ENCODE results near the gene NKAIN1. TPM values are rescaled to one million over a fixed set of nuclear protein-coding genes. Genes with fewer than 3 reads are reported as not detected.

The NKAIN1 gene
- total and polyA plus RNA-seq, 2 of the 13 experiments (the other 11 are each of a cell fraction or from before 2014, with no cell fraction given), result 0.29 to 0.40 TPM

- Histone ChIP-seq H3K79me2 (ENCODE audit: insufficient read depth, low read length) (no peaks in the 10 kb centered on the region), H3K9me3 (ENCODE audit: low read length) (no peaks in the 10 kb centered on the region), H3K36me3 (replicated peaks in 1 of 2; ENCODE audit: control insufficient read depth in 1 of 2, insufficient read depth in 2 of 2, low read length in 2 of 2) (no peaks in the 10 kb centered on the region), H3K4me2 (ENCODE audit: low read depth, low read length) (no peak overlapping the region), H3K27ac (ENCODE audit: extremely low read length, insufficient read depth, low read length) (no peak overlapping the region), H2AFZ (ENCODE audit: low read length) (no peak overlapping the region), H3K4me3 (replicated peaks in 1 of 3; ENCODE audit: insufficient read depth in 1 of 3, low read depth in 2 of 3, low read length in 3 of 3) (no peak overlapping the region), H3K27me3 (ENCODE audit: control insufficient read depth in 1 of 2, insufficient read depth in 2 of 2, low read length in 2 of 2) (peaks cover 0 to 7% of the 10 kb centered on the region in 2 experiments; a peak in 2 of 5 replicates), H3K4me1 (ENCODE audit: insufficient read depth, low read length) (no peaks in the 10 kb centered on the region), H4K20me1 (ENCODE audit: insufficient read depth, low read length) (no peaks in the 10 kb centered on the region), H3K9ac (ENCODE audit: insufficient read depth, low read depth, low read length) (no peak overlapping the region)
- in situ Hi-C loops (cut with HindIII; ENCODE audit: extremely low pct_ligation_motif_present, low pct_unique_long_range_greater_than_20kb) (no loop called here), intact Hi-C loops (cut with micrococcal nuclease; ENCODE audit: unreplicated experiment) (no loop called here)
- POLR2A ChIA-PET, result interaction anchor here (0.9 kb wide), 1 partner anchor 98 kb away, joined by 3 read pairs; the partner anchor contains the start of genes SNRNP40 and ZCCHC17
- FAIRE-seq (no peak), DNase-seq (ENCODE audit: low spot score) (no peak), ATAC-seq (no peak)
- WGBS (ENCODE audit: low lambda C conversion rate), result 23% methylated on average over 7 of the region's 7 CpGs
- BruUV-seq (replicated peaks), result no TSS peak
- CTCF ChIA-PET (ENCODE audit: low intra/inter-chr PET ratio, low total read pairs), result no interaction called here
- TF ChIP-seq BHLHE40 (IDR thresholded peaks at IDR 0.05; ENCODE audit: low read length) (0 out of 2 replicates have a peak, but pooled peaks have one; percentile 28), KMT2A (CRISPR knock-in tag; IDR thresholded peaks at IDR 0.05) (no peak)
Observed at GRCh38 chr1:31198150-31198549, 41.5 kb downstream of the NKAIN1 start.

GRCh38 chr1:31196685-31197084, 43.0 kb downstream of the NKAIN1 start:
- no peak for ATAC-seq
- no peak for FAIRE-seq
- Histone ChIP-seq H3K4me3 (replicated peaks in 1 of 3; ENCODE audit: insufficient read depth in 1 of 3, low read depth in 2 of 3, low read length in 3 of 3) (no peak overlapping the region), H3K4me1 (ENCODE audit: insufficient read depth, low read length) (no peaks in the 10 kb centered on the region), H3K79me2 (ENCODE audit: insufficient read depth, low read length) (no peaks in the 10 kb centered on the region), H3K9ac (ENCODE audit: insufficient read depth, low read depth, low read length) (no peak overlapping the region), H3K27me3 (ENCODE audit: control insufficient read depth in 1 of 2, insufficient read depth in 2 of 2, low read length in 2 of 2) (peaks cover 0 to 7% of the 10 kb centered on the region in 2 experiments; a peak in 2 of 5 replicates), H3K36me3 (replicated peaks in 1 of 2; ENCODE audit: control insufficient read depth in 1 of 2, insufficient read depth in 2 of 2, low read length in 2 of 2) (no peaks in the 10 kb centered on the region), H3K27ac (ENCODE audit: extremely low read length, insufficient read depth, low read length) (no peak overlapping the region), H3K4me2 (ENCODE audit: low read depth, low read length) (no peak overlapping the region), H3K9me3 (ENCODE audit: low read length) (no peaks in the 10 kb centered on the region), H2AFZ (ENCODE audit: low read length) (no peak overlapping the region), H4K20me1 (ENCODE audit: insufficient read depth, low read length) (no peaks in the 10 kb centered on the region)
- intact Hi-C loops (cut with micrococcal nuclease; ENCODE audit: unreplicated experiment) (no loop called here), in situ Hi-C loops (cut with HindIII; ENCODE audit: extremely low pct_ligation_motif_present, low pct_unique_long_range_greater_than_20kb) (no loop called here)
- BruUV-seq (replicated peaks), result no TSS peak
- 3% methylated on average over 2 of the region's 2 CpGs for WGBS (ENCODE audit: low lambda C conversion rate)
- POLR2A ChIA-PET, result no interaction called here
- DNase-seq (ENCODE audit: low spot score), result no peak
- CTCF ChIA-PET (ENCODE audit: low intra/inter-chr PET ratio, low total read pairs), result no interaction called here
- TF ChIP-seq CHD4 (IDR thresholded peaks at IDR 0.05; ENCODE audit: borderline replicate concordance, low read length) (no peak), ZNF484 (CRISPR knock-in tag; IDR thresholded peaks at IDR 0.05; ENCODE audit: borderline replicate concordance, low read depth) (no peak), ATF1 (CRISPR knock-in tag; IDR thresholded peaks at IDR 0.05) (no peak), SYNCRIP (IDR thresholded peaks at IDR 0.05; ENCODE audit: insufficient read depth, low read depth, low read length) (no peak), HIC2 (CRISPR knock-in tag; IDR thresholded peaks at IDR 0.05; ENCODE audit: low read depth) (no peak), ZXDC (CRISPR knock-in tag; IDR thresholded peaks at IDR 0.05) (no peak), REPIN1 (CRISPR knock-in tag; IDR thresholded peaks at IDR 0.05; ENCODE audit: borderline replicate concordance, low read depth) (no peak), MYC (CRISPR knock-in tag; IDR thresholded peaks at IDR 0.05; ENCODE audit: borderline replicate concordance) (no peak)

Data from HepG2 (cell line).